Type B pancreatic cell (in vitro differentiated cells): ENCODE measurements around the gene FAM20C. TPM values are rescaled to one million over a fixed set of nuclear protein-coding genes. Genes with fewer than 3 reads are reported as not detected.

Source experiments
- DNase-seq: peaks from one replicate; pipeline ENCODE4 v3.0.0; 2021; ENCODE audit warnings: mixed read lengths; ENCODE audit not compliant: unreplicated experiment; ENCODE audit errors: extremely low spot score
- H3K27ac Mint-ChIP-seq: 2 replicates; pipeline ENCODE4 v1.8.0; 2021; ENCODE audit warnings: mild to moderate bottlenecking, mixed read lengths
- H3K27me3 Mint-ChIP-seq: 2 replicates; pipeline ENCODE4 v1.8.0; 2021; ENCODE audit warnings: mixed read lengths
- H3K36me3 Mint-ChIP-seq: 2 replicates; pipeline ENCODE4 v1.8.0; 2021; ENCODE audit warnings: mixed read lengths
- H3K4me1 Mint-ChIP-seq: one replicate; pipeline ENCODE4 v1.8.0; 2021; ENCODE audit warnings: mixed read lengths; ENCODE audit not compliant: unreplicated experiment
- H3K4me3 Mint-ChIP-seq: 2 replicates; pipeline ENCODE4 v1.8.0; 2021; ENCODE audit warnings: mild to moderate bottlenecking, mixed read lengths
- H3K9me3 Mint-ChIP-seq: 2 replicates; pipeline ENCODE4 v1.8.0; 2021; ENCODE audit warnings: mixed read lengths
- total RNA-seq: library from RNA; stranded (reverse); gene quantifications from 2 replicates; pipeline ENCODE4 v1.2.1, GENCODE V29; 2021; ENCODE audit warnings: low replicate concordance
- TF ChIP-seq, protein P1 (sequence below): fragments of 200-600 bp; sonication (generic); conservative IDR thresholded peaks from 2 replicates; pipeline ENCODE4 v1.5.0; 2021; ENCODE audit warnings: antibody characterized with exemption, mild to moderate bottlenecking

Gene FAM20C
- total RNA-seq, 1 donor from 2014 or later, result 18.1 TPM

DNA sequence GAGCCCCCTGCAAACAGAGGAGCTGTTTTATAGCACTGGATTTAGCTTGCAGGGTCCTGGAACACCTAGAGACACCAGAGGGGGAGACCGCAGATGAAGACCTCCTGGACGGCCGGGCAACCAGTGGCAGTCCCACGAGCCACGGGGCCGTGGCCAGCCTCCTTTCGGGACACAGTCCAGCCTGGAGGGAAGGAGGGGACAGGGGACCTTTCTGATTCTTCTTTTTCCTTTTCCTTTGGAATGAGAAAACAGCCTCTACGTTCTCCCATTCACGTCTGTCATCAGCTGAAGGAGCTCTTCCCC, 35.4 kb upstream of the FAM20C start:
- H3K4me1 Mint-ChIP-seq, result no peaks in the 10 kb centered on the region
- no peak overlapping the region for H3K27ac Mint-ChIP-seq
- no peaks in the 10 kb centered on the region for H3K36me3 Mint-ChIP-seq
- H3K4me3 Mint-ChIP-seq, result no peak overlapping the region
- no peaks in the 10 kb centered on the region for H3K9me3 Mint-ChIP-seq
- H3K27me3 Mint-ChIP-seq, result peaks cover 14% of the 10 kb centered on the region
- DNase-seq, result no peak
- TF ChIP-seq, protein P1, sequence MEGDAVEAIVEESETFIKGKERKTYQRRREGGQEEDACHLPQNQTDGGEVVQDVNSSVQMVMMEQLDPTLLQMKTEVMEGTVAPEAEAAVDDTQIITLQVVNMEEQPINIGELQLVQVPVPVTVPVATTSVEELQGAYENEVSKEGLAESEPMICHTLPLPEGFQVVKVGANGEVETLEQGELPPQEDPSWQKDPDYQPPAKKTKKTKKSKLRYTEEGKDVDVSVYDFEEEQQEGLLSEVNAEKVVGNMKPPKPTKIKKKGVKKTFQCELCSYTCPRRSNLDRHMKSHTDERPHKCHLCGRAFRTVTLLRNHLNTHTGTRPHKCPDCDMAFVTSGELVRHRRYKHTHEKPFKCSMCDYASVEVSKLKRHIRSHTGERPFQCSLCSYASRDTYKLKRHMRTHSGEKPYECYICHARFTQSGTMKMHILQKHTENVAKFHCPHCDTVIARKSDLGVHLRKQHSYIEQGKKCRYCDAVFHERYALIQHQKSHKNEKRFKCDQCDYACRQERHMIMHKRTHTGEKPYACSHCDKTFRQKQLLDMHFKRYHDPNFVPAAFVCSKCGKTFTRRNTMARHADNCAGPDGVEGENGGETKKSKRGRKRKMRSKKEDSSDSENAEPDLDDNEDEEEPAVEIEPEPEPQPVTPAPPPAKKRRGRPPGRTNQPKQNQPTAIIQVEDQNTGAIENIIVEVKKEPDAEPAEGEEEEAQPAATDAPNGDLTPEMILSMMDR, result no peak

- TF ChIP-seq, protein P1, result no peak
- peaks cover 3% of the 10 kb centered on the region for H3K4me1 Mint-ChIP-seq
- no peak overlapping the region for H3K4me3 Mint-ChIP-seq
- no peak for DNase-seq
- H3K36me3 Mint-ChIP-seq, result no peaks in the 10 kb centered on the region
- H3K27me3 Mint-ChIP-seq, result peaks cover 21% of the 10 kb centered on the region
- no peaks in the 10 kb centered on the region for H3K9me3 Mint-ChIP-seq
- H3K27ac Mint-ChIP-seq, result no peak overlapping the region
Measured at GRCh38 chr7:157771-158625, 34.4 kb upstream of the FAM20C start.

- H3K4me1 Mint-ChIP-seq, result peaks cover 6% of the 10 kb centered on the region
- no peaks in the 10 kb centered on the region for H3K9me3 Mint-ChIP-seq
- DNase-seq, result no peak
- peaks cover 24% of the 10 kb centered on the region for H3K27me3 Mint-ChIP-seq
- TF ChIP-seq, protein P1, result no peak
- H3K4me3 Mint-ChIP-seq, result no peak overlapping the region
- H3K27ac Mint-ChIP-seq, result no peak overlapping the region
- no peaks in the 10 kb centered on the region for H3K36me3 Mint-ChIP-seq
Measured at GRCh38 chr7:158771-159170, 33.6 kb upstream of the FAM20C start.

DNA sequence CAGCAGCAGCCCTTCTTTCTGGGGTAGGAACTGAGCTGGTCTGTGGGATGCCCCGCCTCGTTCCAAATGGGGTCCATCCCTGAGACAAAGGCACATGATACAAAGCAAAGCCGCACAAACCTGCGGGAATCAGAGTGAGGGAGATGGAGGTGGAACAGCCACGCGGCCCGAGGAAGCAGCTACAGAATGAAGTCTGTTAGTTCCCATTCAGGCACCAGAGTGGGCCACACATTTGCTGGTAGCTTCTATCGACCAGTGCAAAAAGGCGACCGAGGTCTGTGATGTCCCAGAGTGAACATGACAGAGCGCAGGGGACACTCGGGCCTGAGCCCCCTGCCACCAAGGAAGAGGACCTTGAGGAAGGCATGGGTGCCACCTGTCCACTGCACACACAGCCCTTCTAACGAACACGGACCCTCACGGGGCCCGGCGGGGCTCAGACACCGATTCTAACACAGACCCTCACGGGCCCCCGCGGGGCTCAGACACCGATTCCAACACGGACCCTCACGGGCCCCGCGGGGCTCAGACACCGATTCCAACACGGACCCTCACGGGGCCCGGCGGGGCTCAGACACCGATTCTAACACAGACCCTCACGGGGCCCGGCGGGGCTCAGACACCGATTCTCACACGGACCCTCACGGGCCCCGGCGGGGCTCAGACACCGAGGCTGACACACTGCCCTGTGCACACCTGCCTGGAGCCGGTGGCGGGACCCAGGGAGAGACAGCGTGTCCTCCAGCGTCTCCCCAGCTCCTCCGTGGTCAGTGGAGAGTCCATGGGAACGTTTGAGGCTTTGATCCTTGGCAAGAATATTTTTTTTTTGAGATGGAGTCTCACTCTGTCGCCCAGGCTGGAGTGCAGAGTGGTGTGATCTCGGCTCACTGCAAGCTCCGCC, 32.8 kb upstream of the FAM20C start:
- Mint-ChIP-seq H3K4me3 (no peak overlapping the region), H3K36me3 (no peaks in the 10 kb centered on the region), H3K27ac (no peak overlapping the region), H3K9me3 (no peaks in the 10 kb centered on the region), H3K4me1 (peaks cover 6% of the 10 kb centered on the region), H3K27me3 (peaks cover 24% of the 10 kb centered on the region)
- no peak for DNase-seq
- TF ChIP-seq, protein P1, result no peak

- Mint-ChIP-seq H3K27me3 (peaks cover 21% of the 10 kb centered on the region), H3K36me3 (no peaks in the 10 kb centered on the region), H3K4me1 (peaks cover 15% of the 10 kb centered on the region), H3K27ac (no peak overlapping the region), H3K4me3 (no peak overlapping the region), H3K9me3 (no peaks in the 10 kb centered on the region)
- TF ChIP-seq, protein P1, result no peak
- DNase-seq, result no peak
Measured at GRCh38 chr7:160958-161725, 31.2 kb upstream of the FAM20C start.
